ENCODE results near the gene PPP6R3. TPM values are rescaled to one million over a fixed set of nuclear protein-coding genes. Genes with fewer than 3 reads are reported as not detected.
"Not testable (repeated sequence)": the region's sequence is repeated elsewhere in the genome, so short reads cannot be mapped to it uniquely, and the experiment has no call there.

PPP6R3 gene
- total RNA-seq, 1 experiment from 2014 or later: 129 TPM

GRCh38 chr11:68446046-68446725, 14.4 kb upstream of the PPP6R3 start:
- no peaks in the 10 kb centered on the region for H3K9me3 ChIP-seq (ENCODE audit: insufficient read depth, low read depth)
- intact Hi-C loops (cut with micrococcal nuclease; ENCODE audit: unreplicated experiment): loop anchor here (2.0 kb wide), 1 partner anchor 237 kb away; no protein-coding TSS in a partner anchor
- no peak for DNase-seq
- H2AFZ ChIP-seq: no peak overlapping the region
- H3K4me3 ChIP-seq: no peak overlapping the region
- CTCF ChIA-PET: no interaction called here
- TF ChIP-seq CTCF (conservative IDR thresholded peaks at IDR 0.05): no peak
- TF ChIP-seq EZH2 (IDR thresholded peaks at IDR 0.05; ENCODE audit: low read depth): no peak
- no peak overlapping the region for H3K27ac ChIP-seq
- no peak overlapping the region for H3K4me2 ChIP-seq
- H3K9me2 ChIP-seq (ENCODE audit: insufficient read depth): no peaks in the 10 kb centered on the region
- POLR2A ChIA-PET (ENCODE audit: unreplicated experiment): interaction anchor here (0.6 kb wide), 1 partner anchor 39 kb away, joined by 9 read pairs; no protein-coding TSS in a partner anchor
- H3F3A ChIP-seq (ENCODE audit: insufficient read depth, low read depth): peaks cover 10% of the 10 kb centered on the region; the same call in 1 of the 2 replicates
- peaks cover 12% of the 10 kb centered on the region for H4K20me1 ChIP-seq (ENCODE audit: insufficient read depth)
- H3K79me2 ChIP-seq (ENCODE audit: low read depth): no peaks in the 10 kb centered on the region
- no TSS peak for BruUV-seq (replicated peaks)
- H3K36me3 ChIP-seq (ENCODE audit: low read depth): peaks cover 8% of the 10 kb centered on the region
- no peaks in the 10 kb centered on the region for H3K4me1 ChIP-seq (replicated peaks; ENCODE audit: insufficient read depth)
- H3K27me3 ChIP-seq (ENCODE audit: insufficient read depth, low read depth): no peaks in the 10 kb centered on the region

GRCh38 chr11:68447015-68447801, 13.3 kb upstream of the PPP6R3 start:
- TF ChIP-seq CTCF (conservative IDR thresholded peaks at IDR 0.05) (peak; percentile 93), EZH2 (IDR thresholded peaks at IDR 0.05; ENCODE audit: low read depth) (no peak)
- H4K20me1 ChIP-seq (ENCODE audit: insufficient read depth): peaks cover 12% of the 10 kb centered on the region
- no peaks in the 10 kb centered on the region for H3K9me3 ChIP-seq (ENCODE audit: insufficient read depth, low read depth)
- POLR2A ChIA-PET (ENCODE audit: unreplicated experiment): no interaction called here
- H2AFZ ChIP-seq: no peak overlapping the region
- peaks cover 18% of the 10 kb centered on the region; the same call in 1 of the 2 replicates for H3F3A ChIP-seq (ENCODE audit: insufficient read depth, low read depth)
- intact Hi-C loops (cut with micrococcal nuclease; ENCODE audit: unreplicated experiment): loop anchor here (1.0 to 2.0 kb wide), 2 partner anchors 190 to 238 kb away; no protein-coding TSS in a partner anchor
- no TSS peak for BruUV-seq (replicated peaks)
- H3K4me3 ChIP-seq: no peak overlapping the region
- H3K9me2 ChIP-seq (ENCODE audit: insufficient read depth): no peaks in the 10 kb centered on the region
- no peaks in the 10 kb centered on the region for H3K79me2 ChIP-seq (ENCODE audit: low read depth)
- CTCF ChIA-PET: no interaction called here
- peak; percentile 54 to 77 for DNase-seq
- no peak overlapping the region for H3K4me2 ChIP-seq
- no peak overlapping the region for H3K27ac ChIP-seq
- no peaks in the 10 kb centered on the region for H3K27me3 ChIP-seq (ENCODE audit: insufficient read depth, low read depth)
- no peaks in the 10 kb centered on the region for H3K4me1 ChIP-seq (replicated peaks; ENCODE audit: insufficient read depth)
- H3K36me3 ChIP-seq (ENCODE audit: low read depth): peaks cover 8% of the 10 kb centered on the region

GRCh38 chr11:68447914-68448313, 12.6 kb upstream of the PPP6R3 start:
- H3K27ac ChIP-seq; BruUV-seq (replicated peaks); H3K79me2 ChIP-seq (ENCODE audit: low read depth); H3K4me3 ChIP-seq; H2AFZ ChIP-seq; H3K9me3 ChIP-seq (ENCODE audit: insufficient read depth, low read depth); H3K4me2 ChIP-seq; H3K27me3 ChIP-seq (ENCODE audit: insufficient read depth, low read depth); POLR2A ChIA-PET (ENCODE audit: unreplicated experiment); H3K36me3 ChIP-seq (ENCODE audit: low read depth); H3K9me2 ChIP-seq (ENCODE audit: insufficient read depth); H3K4me1 ChIP-seq (replicated peaks; ENCODE audit: insufficient read depth); DNase-seq: not testable (repeated sequence)
- Histone ChIP-seq H3F3A (ENCODE audit: insufficient read depth, low read depth) (peaks cover 18% of the 10 kb centered on the region; the same call in 1 of the 2 replicates), H4K20me1 (ENCODE audit: insufficient read depth) (peaks cover 12% of the 10 kb centered on the region)
- CTCF ChIA-PET: interaction anchor here (0.7 kb wide), 1 partner anchor 190 kb away, joined by 4 read pairs; no protein-coding TSS in a partner anchor
- intact Hi-C loops (cut with micrococcal nuclease; ENCODE audit: unreplicated experiment): loop anchor here (1.0 to 2.0 kb wide), 2 partner anchors 191 to 239 kb away; no protein-coding TSS in a partner anchor
